Vagina (tissue), 2 donors: ENCODE measurements around the gene TIMP2. TPM values are rescaled to one million over a fixed set of nuclear protein-coding genes. Genes with fewer than 3 reads are reported as not detected.

ENCODE experiments used
- DNase-seq, 2 donors: peaks; one replicate each; pipeline ENCODE4 v3.0.0-alpha.2; 2017; ENCODE audit errors: extremely low spot score in 2 of 2
- H3K27ac ChIP-seq: fragments of 200-600 bp; sonication (generic); one replicate; pipeline ENCODE4 v1.5.1; 2019
- H3K27me3 ChIP-seq: fragments of 200-600 bp; sonication (generic); one replicate; pipeline ENCODE4 v1.5.1; 2019
- H3K36me3 ChIP-seq, 2 donors: fragments of 200-600 bp; sonication (generic); one replicate each; pipeline ENCODE4 v1.5.1; 2017 to 2019
- H3K4me1 ChIP-seq: fragments of 200-600 bp; sonication (generic); one replicate; pipeline ENCODE4 v1.5.1; 2019
- H3K4me3 ChIP-seq, 2 donors: fragments of 200-600 bp; sonication (generic); 1 replicate in 1 of 2; 2 replicates in 1 of 2; pipeline ENCODE4 v1.5.1; 2016 to 2019
- H3K9me3 ChIP-seq: fragments of 200-600 bp; sonication (generic); one replicate; pipeline ENCODE4 v1.5.1; 2019
- CTCF ChIP-seq, 3 experiments: fragments of 450-650 bp in 2 of 3; fragments of 200-600 bp in 1 of 3; sonication (generic) in 1 of 3; IDR thresholded peaks; one replicate each; pipeline ENCODE4 v1.5.1; 2017 to 2019; ENCODE audit warnings: antibody characterized with exemption in 3 of 3, mild to moderate bottlenecking in 2 of 3, moderate library complexity in 2 of 3
- POLR2A ChIP-seq, 2 donors: fragments of 450-650 bp; IDR thresholded peaks; one replicate each; pipeline ENCODE4 v1.6.1; 2017; ENCODE audit warnings: antibody characterized with exemption in 2 of 2, mild to moderate bottlenecking in 2 of 2, moderate library complexity in 2 of 2
- POLR2AphosphoS5 ChIP-seq, 2 donors: sonication (generic); formaldehyde crosslinking; IDR thresholded peaks; one replicate each; pipeline ENCODE4 v1.9.0; 2017; ENCODE audit warnings: antibody characterized with exemption in 2 of 2, mild to moderate bottlenecking in 2 of 2, low read depth in 1 of 2; ENCODE audit not compliant: insufficient read depth in 1 of 2
- intact Hi-C: fragments of 100-400 bp; cut with DNase I; formaldehyde crosslinking; loops from one replicate; pipeline ENCODE4 v1.15.1; 2023
- total RNA-seq: library from RNA; depleted of rRNA; stranded (reverse); fragments of >200 nt; gene quantifications from one replicate; pipeline ENCODE4 v1.2.3, GENCODE V29; 2016

TIMP2 gene
- total RNA-seq, 1 donor from 2014 or later: 181 TPM

- Histone ChIP-seq H3K36me3 (peaks cover 0 to 28% of the 10 kb centered on the region in 2 donors), H3K9me3 (no peaks in the 10 kb centered on the region), H3K27ac (no peak overlapping the region), H3K4me1 (no peaks in the 10 kb centered on the region), H3K27me3 (no peaks in the 10 kb centered on the region), H3K4me3 (no peak overlapping the region)
- DNase-seq: no peak
- intact Hi-C loops: no loop called here
- TF ChIP-seq CTCF (IDR thresholded peaks at IDR 0.05) (no peak), POLR2AphosphoS5 (IDR thresholded peaks at IDR 0.05; ENCODE audit: insufficient read depth in 1 of 2, low read depth in 1 of 2) (no peak), POLR2A (IDR thresholded peaks at IDR 0.05) (no peak)
These were observed 72.5 kb downstream of the TIMP2 start for GRCh38 chr17:78852709-78853121.

- TF ChIP-seq CTCF (IDR thresholded peaks at IDR 0.05) (no peak), POLR2AphosphoS5 (IDR thresholded peaks at IDR 0.05; ENCODE audit: insufficient read depth in 1 of 2, low read depth in 1 of 2) (no peak), POLR2A (IDR thresholded peaks at IDR 0.05) (no peak)
- DNase-seq: no peak
- Histone ChIP-seq H3K27ac (no peak overlapping the region), H3K27me3 (no peaks in the 10 kb centered on the region), H3K9me3 (no peaks in the 10 kb centered on the region), H3K36me3 (peaks cover 0 to 5% of the 10 kb centered on the region in 2 donors), H3K4me3 (no peak overlapping the region), H3K4me1 (no peaks in the 10 kb centered on the region)
- intact Hi-C loops: no loop called here
These were observed 76.2 kb downstream of the TIMP2 start for GRCh38 chr17:78849026-78849425.

- Histone ChIP-seq H3K27ac (no peak overlapping the region), H3K4me1 (no peaks in the 10 kb centered on the region), H3K36me3 (no peaks in the 10 kb centered on the region), H3K9me3 (no peaks in the 10 kb centered on the region), H3K27me3 (no peaks in the 10 kb centered on the region), H3K4me3 (no peak overlapping the region)
- TF ChIP-seq POLR2A (IDR thresholded peaks at IDR 0.05) (no peak), POLR2AphosphoS5 (IDR thresholded peaks at IDR 0.05; ENCODE audit: insufficient read depth in 1 of 2, low read depth in 1 of 2) (no peak), CTCF (IDR thresholded peaks at IDR 0.05) (no peak)
- DNase-seq: no peak
- intact Hi-C loops: no loop called here
These were observed 78.1 kb downstream of the TIMP2 start for GRCh38 chr17:78847052-78847451.

DNA sequence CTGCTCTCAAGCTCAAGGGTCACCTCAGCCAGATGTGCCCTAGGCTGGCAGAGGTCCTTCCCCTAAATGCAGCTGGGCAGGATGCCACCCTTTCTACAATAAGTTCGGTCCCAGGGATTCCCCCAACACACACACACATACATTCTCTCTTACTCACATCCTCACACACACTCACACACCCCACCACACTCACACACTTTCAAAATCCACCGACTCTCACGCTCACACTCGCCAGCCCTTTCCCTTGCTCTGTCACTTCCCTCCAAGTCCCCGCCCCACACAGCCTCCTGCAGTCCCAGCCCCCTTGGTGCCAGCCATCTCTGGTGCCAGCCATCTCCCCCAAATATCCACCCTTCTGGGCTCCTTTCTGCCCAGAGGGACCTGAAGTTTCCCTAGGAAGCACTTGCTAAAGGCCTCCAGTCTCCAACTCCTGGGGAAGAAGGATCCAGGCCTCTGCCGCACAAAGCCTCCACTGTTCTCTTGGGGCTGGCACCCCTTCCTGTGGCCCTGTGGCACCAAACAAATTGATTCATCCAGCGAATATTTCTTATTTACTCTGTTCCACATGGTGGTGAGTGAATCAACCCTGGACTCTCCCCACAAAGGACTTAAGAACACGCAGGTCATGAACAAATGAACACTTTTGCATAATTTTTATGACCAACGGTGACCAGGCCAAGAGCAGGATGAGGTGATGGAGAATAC, 80.7 kb downstream of the TIMP2 start:
- no peak for DNase-seq
- no peaks in the 10 kb centered on the region for H3K36me3 ChIP-seq
- no peak for TF ChIP-seq CTCF (IDR thresholded peaks at IDR 0.05)
- TF ChIP-seq POLR2A (IDR thresholded peaks at IDR 0.05): no peak
- TF ChIP-seq POLR2AphosphoS5 (IDR thresholded peaks at IDR 0.05; ENCODE audit: insufficient read depth in 1 of 2, low read depth in 1 of 2): no peak
- intact Hi-C loops: no loop called here
- H3K27ac ChIP-seq: no peak overlapping the region
- no peaks in the 10 kb centered on the region for H3K27me3 ChIP-seq
- no peak overlapping the region for H3K4me3 ChIP-seq
- peaks cover 11% of the 10 kb centered on the region for H3K4me1 ChIP-seq
- no peaks in the 10 kb centered on the region for H3K9me3 ChIP-seq

GRCh38 chr17:78842881-78843565, 82.2 kb downstream of the TIMP2 start:
- Histone ChIP-seq H3K36me3 (peaks cover 0 to 1% of the 10 kb centered on the region in 2 donors), H3K9me3 (no peaks in the 10 kb centered on the region), H3K4me1 (peaks cover 23% of the 10 kb centered on the region), H3K4me3 (no peak overlapping the region), H3K27me3 (no peaks in the 10 kb centered on the region), H3K27ac (no peak overlapping the region)
- TF ChIP-seq CTCF (IDR thresholded peaks at IDR 0.05) (no peak), POLR2A (IDR thresholded peaks at IDR 0.05) (no peak), POLR2AphosphoS5 (IDR thresholded peaks at IDR 0.05; ENCODE audit: insufficient read depth in 1 of 2, low read depth in 1 of 2) (no peak)
- no peak for DNase-seq
- intact Hi-C loops: no loop called here
